AG10803 (cell line): ENCODE results near the gene DENND4A.

Experiments used
- DNase-seq: peaks from one replicate; pipeline ENCODE4 v3.0.0; 2010; ENCODE audit warnings: low read depth
- H3K4me3 ChIP-seq: 2 replicates; pipeline ENCODE4 v1.5.1; 2011; ENCODE audit warnings: mild to moderate bottlenecking, low read length, control low read depth
- TF ChIP-seq, protein P1 (sequence below): conservative IDR thresholded peaks from 2 replicates; pipeline ENCODE4 v1.5.1; 2011; ENCODE audit warnings: mild to moderate bottlenecking, low read length, control low read depth, inconsistent platforms

DENND4A gene

GRCh38 chr15:65634356-65634755 is 157.7 kb downstream of the DENND4A start:
- no peak overlapping the region for H3K4me3 ChIP-seq
- TF ChIP-seq, protein P1, sequence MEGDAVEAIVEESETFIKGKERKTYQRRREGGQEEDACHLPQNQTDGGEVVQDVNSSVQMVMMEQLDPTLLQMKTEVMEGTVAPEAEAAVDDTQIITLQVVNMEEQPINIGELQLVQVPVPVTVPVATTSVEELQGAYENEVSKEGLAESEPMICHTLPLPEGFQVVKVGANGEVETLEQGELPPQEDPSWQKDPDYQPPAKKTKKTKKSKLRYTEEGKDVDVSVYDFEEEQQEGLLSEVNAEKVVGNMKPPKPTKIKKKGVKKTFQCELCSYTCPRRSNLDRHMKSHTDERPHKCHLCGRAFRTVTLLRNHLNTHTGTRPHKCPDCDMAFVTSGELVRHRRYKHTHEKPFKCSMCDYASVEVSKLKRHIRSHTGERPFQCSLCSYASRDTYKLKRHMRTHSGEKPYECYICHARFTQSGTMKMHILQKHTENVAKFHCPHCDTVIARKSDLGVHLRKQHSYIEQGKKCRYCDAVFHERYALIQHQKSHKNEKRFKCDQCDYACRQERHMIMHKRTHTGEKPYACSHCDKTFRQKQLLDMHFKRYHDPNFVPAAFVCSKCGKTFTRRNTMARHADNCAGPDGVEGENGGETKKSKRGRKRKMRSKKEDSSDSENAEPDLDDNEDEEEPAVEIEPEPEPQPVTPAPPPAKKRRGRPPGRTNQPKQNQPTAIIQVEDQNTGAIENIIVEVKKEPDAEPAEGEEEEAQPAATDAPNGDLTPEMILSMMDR, result no peak
- peak; percentile 24 for DNase-seq

DNA sequence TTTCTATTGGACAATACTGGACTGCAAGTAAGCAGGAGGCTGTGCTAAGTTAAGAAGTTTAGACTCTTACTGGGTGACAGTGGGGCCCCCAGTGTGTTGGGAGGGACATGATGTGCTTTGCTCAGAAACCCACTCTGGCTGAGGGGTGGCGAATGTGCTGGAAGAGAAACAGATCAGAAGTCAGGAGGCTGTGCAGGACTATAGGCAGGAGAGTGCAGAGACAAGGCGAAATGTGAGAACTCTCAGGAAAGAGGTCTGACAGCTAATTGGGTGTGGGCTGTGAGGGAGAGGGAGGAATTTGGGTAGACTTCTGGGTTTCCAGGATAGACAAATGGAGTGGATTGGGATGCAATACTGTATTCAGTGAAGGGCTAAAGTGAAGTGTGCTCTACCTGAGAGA is 158.3 kb downstream of the DENND4A start:
- TF ChIP-seq, protein P1, result no peak
- no peak for DNase-seq
- no peak overlapping the region for H3K4me3 ChIP-seq

GRCh38 chr15:65632780-65633375 is 159.2 kb downstream of the DENND4A start:
- TF ChIP-seq, protein P1, result no peak
- no peak for DNase-seq
- no peak overlapping the region for H3K4me3 ChIP-seq

GRCh38 chr15:65631503-65631902 is 160.6 kb downstream of the DENND4A start:
- no peak overlapping the region for H3K4me3 ChIP-seq
- TF ChIP-seq, protein P1, result no peak
- no peak for DNase-seq

DNA sequence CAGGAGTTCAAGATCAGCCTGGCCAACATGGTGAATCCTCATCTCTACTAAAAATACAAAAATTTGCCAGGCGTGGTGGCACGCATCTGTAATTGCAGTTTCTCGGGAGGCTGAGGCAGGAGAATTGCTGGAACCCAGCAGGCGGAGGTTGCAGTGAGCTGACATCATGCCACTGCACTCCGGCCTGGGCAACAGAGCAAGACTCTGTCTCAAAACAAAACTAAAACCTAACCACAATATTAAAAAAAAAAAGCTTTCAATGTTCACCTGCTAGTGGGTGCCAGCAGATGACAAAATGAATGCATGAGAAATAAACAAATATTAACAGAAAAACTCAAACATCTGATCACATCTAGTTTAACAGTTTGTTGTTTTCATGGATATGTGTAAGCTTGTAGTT is 161.3 kb downstream of the DENND4A start:
- DNase-seq, result no peak
- H3K4me3 ChIP-seq, result no peak overlapping the region
- TF ChIP-seq, protein P1, result no peak

- no peak overlapping the region for H3K4me3 ChIP-seq
- TF ChIP-seq, protein P1, result no peak
- no peak for DNase-seq
These were observed 162.5 kb downstream of the DENND4A start for GRCh38 chr15:65629548-65629947.

DNA sequence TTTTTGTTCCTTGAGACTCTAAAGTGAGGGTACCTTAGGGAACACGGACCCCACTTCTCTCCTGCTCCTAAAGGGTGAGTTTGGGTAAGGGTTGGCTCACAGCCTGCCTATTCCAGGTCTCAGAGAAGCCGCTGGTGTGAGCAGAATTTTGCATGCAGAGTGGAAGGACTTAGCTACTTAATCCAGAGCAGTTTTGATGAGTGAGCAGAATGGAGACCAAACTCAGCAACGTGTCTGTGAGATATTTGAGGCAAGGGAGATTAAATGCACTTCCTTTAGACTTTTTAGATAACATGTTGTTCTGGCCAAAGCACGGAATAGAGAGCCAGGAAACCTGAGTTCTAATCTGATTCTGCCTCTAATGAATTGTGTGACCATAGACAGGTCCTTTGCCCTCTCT is 165.2 kb downstream of the DENND4A start:
- no peak overlapping the region for H3K4me3 ChIP-seq
- DNase-seq, result no peak
- TF ChIP-seq, protein P1, result no peak
